ENCODE measurements around the gene MRPS35. TPM values are rescaled to one million over a fixed set of nuclear protein-coding genes. Genes with fewer than 3 reads are reported as not detected.

Gene MRPS35
- total RNA-seq, 1 experiment from 2014 or later = 91.7 TPM

DNA sequence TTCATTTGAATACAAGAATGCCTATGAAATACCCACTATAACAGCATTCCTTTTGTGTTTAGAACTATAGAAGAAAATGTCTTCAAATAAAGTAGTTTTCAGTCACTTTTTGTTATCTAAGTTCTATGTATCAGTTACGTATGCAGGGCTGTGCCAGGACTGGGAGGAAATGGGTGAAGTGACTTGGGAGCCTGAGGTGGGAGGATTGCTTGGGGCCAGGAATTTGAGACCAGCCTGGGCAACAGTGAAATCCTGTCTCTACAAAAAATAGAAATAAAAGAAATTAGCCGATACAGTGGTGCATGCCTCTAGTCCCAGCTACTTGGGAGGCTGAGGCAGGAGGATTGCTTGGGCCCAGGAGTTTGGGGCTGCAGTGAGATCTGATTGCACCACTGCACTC is 92.3 kb downstream of the MRPS35 start:
- Histone ChIP-seq H3K9me3 (ENCODE audit: insufficient read depth, low read depth) (no peaks in the 10 kb centered on the region), H3K4me3 (no peak overlapping the region), H2AFZ (no peak overlapping the region), H3K4me1 (replicated peaks; ENCODE audit: insufficient read depth) (no peaks in the 10 kb centered on the region), H3K36me3 (ENCODE audit: low read depth) (peaks cover 8% of the 10 kb centered on the region; the same call in 1 of the 2 replicates), H3K27ac (no peak overlapping the region), H3F3A (ENCODE audit: insufficient read depth, low read depth) (peaks cover 4% of the 10 kb centered on the region; the same call in 1 of the 2 replicates), H3K79me2 (ENCODE audit: low read depth) (no peaks in the 10 kb centered on the region), H3K27me3 (ENCODE audit: insufficient read depth, low read depth) (no peaks in the 10 kb centered on the region), H3K4me2 (no peak overlapping the region), H4K20me1 (ENCODE audit: insufficient read depth) (no peaks in the 10 kb centered on the region), H3K9me2 (ENCODE audit: insufficient read depth) (no peaks in the 10 kb centered on the region)
- TF ChIP-seq EZH2 (IDR thresholded peaks at IDR 0.05; ENCODE audit: low read depth) = no peak
- TF ChIP-seq, protein P1, sequence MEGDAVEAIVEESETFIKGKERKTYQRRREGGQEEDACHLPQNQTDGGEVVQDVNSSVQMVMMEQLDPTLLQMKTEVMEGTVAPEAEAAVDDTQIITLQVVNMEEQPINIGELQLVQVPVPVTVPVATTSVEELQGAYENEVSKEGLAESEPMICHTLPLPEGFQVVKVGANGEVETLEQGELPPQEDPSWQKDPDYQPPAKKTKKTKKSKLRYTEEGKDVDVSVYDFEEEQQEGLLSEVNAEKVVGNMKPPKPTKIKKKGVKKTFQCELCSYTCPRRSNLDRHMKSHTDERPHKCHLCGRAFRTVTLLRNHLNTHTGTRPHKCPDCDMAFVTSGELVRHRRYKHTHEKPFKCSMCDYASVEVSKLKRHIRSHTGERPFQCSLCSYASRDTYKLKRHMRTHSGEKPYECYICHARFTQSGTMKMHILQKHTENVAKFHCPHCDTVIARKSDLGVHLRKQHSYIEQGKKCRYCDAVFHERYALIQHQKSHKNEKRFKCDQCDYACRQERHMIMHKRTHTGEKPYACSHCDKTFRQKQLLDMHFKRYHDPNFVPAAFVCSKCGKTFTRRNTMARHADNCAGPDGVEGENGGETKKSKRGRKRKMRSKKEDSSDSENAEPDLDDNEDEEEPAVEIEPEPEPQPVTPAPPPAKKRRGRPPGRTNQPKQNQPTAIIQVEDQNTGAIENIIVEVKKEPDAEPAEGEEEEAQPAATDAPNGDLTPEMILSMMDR (conservative IDR thresholded peaks at IDR 0.05) = no peak
- POLR2A ChIA-PET (ENCODE audit: unreplicated experiment) = no interaction called here
- DNase-seq = no peak
- intact Hi-C loops (cut with micrococcal nuclease; ENCODE audit: unreplicated experiment) = no loop called here
- CTCF ChIA-PET = no interaction called here
- BruUV-seq (replicated peaks) = no TSS peak

DNA sequence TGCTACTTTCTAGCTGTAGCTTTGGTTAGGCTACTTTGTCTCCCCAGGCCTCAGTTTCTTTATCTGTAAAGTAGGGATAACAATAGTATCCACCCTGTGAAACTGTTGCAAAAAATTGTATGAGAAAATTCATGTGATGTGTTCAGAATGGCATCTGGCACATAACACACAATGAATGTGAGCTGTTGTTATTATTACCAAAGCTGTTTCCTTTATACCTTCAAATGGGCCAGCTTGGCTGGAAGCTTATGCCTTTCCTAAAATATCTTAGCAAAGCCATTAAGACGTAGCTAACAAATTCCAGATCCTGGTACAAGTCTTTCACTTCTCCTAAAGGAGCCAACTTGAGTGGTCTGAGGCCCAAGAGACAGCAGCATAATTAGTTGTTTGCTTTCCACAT is 94.6 kb downstream of the MRPS35 start:
- no peak for DNase-seq
- no peaks in the 10 kb centered on the region for H3K27me3 ChIP-seq (ENCODE audit: insufficient read depth, low read depth)
- no peak for TF ChIP-seq EZH2 (IDR thresholded peaks at IDR 0.05; ENCODE audit: low read depth)
- TF ChIP-seq, protein P1 (conservative IDR thresholded peaks at IDR 0.05) = no peak
- intact Hi-C loops (cut with micrococcal nuclease; ENCODE audit: unreplicated experiment) = no loop called here
- no peaks in the 10 kb centered on the region for H3K9me3 ChIP-seq (ENCODE audit: insufficient read depth, low read depth)
- ChIA-PET CTCF (no interaction called here), POLR2A (ENCODE audit: unreplicated experiment) (interaction anchor here (0.6 kb wide), 1 partner anchor 1270 kb away, joined by 11 read pairs; no protein-coding TSS in a partner anchor)
- no peaks in the 10 kb centered on the region for H3K4me1 ChIP-seq (replicated peaks; ENCODE audit: insufficient read depth)
- peaks cover 4% of the 10 kb centered on the region; the same call in 1 of the 2 replicates for H3F3A ChIP-seq (ENCODE audit: insufficient read depth, low read depth)
- no peak overlapping the region for H2AFZ ChIP-seq
- BruUV-seq (replicated peaks) = no TSS peak
- H3K4me2 ChIP-seq = no peak overlapping the region
- no peaks in the 10 kb centered on the region for H3K9me2 ChIP-seq (ENCODE audit: insufficient read depth)
- no peaks in the 10 kb centered on the region for H3K79me2 ChIP-seq (ENCODE audit: low read depth)
- H3K27ac ChIP-seq = no peak overlapping the region
- H3K4me3 ChIP-seq = no peak overlapping the region
- H4K20me1 ChIP-seq (ENCODE audit: insufficient read depth) = no peaks in the 10 kb centered on the region
- H3K36me3 ChIP-seq (ENCODE audit: low read depth) = no peaks in the 10 kb centered on the region

Other genes with a start within 250 kb of the MRPS35 start
- 77.0 and 85.0 TPM in 2 replicates for gene PPFIBP1, start 186.6 kb upstream of the MRPS35 start, total RNA-seq (2021)
- gene REP15, start 14.4 kb upstream of the MRPS35 start, total RNA-seq (2021) = 0.63 and 1.4 TPM in 2 replicates
- gene KLHL42, start 69.4 kb downstream of the MRPS35 start, total RNA-seq (2021) = 33.6 and 34.5 TPM in 2 replicates
- gene MANSC4, start 69.4 kb downstream of the MRPS35 start, total RNA-seq (2021) = not detected in 2 replicates